Measurements from ENCODE around the gene CHRNA9. TPM values are rescaled to one million over a fixed set of nuclear protein-coding genes. Genes with fewer than 3 reads are reported as not detected.
"Not testable (repeated sequence)": the region's sequence is repeated elsewhere in the genome, so short reads cannot be mapped to it uniquely, and the experiment has no call there.

CHRNA9 gene
- total RNA-seq, 1 experiment from 2014 or later: 0.61 TPM

- in situ Hi-C loops (cut with HindIII; ENCODE audit: low sequenced_read_pairs): no loop called here
- no peak for DNase-seq (ENCODE audit: low spot score)
Measured at GRCh38 chr4:40372651-40373050, 37.5 kb downstream of the CHRNA9 start.

- in situ Hi-C loops (cut with HindIII; ENCODE audit: low sequenced_read_pairs): no loop called here
- no peak for DNase-seq (ENCODE audit: low spot score)
Measured at GRCh38 chr4:40373636-40374035, 38.5 kb downstream of the CHRNA9 start.

GRCh38 chr4:40375095-40375494 is 40.0 kb downstream of the CHRNA9 start:
- in situ Hi-C loops (cut with HindIII; ENCODE audit: low sequenced_read_pairs): no loop called here
- DNase-seq (ENCODE audit: low spot score): no peak

- in situ Hi-C loops (cut with HindIII; ENCODE audit: low sequenced_read_pairs): no loop called here
Measured at GRCh38 chr4:40375620-40376019, 40.5 kb downstream of the CHRNA9 start.

GRCh38 chr4:40377512-40378365 is 42.6 kb downstream of the CHRNA9 start:
- DNase-seq (ENCODE audit: low spot score): no peak
- in situ Hi-C loops (cut with HindIII; ENCODE audit: low sequenced_read_pairs): no loop called here

More at GRCh38 chr4:40375620-40376019, 40.5 kb downstream of the CHRNA9 start:
- no peak for DNase-seq (ENCODE audit: low spot score)

GRCh38 chr4:40378619-40379018 is 43.5 kb downstream of the CHRNA9 start:
- no peak for DNase-seq (ENCODE audit: low spot score)
- in situ Hi-C loops (cut with HindIII; ENCODE audit: low sequenced_read_pairs): no loop called here

- in situ Hi-C loops (cut with HindIII; ENCODE audit: low sequenced_read_pairs): no loop called here
Measured at GRCh38 chr4:40379248-40379647, 44.1 kb downstream of the CHRNA9 start.

GRCh38 chr4:40380647-40381046 is 45.5 kb downstream of the CHRNA9 start:
- in situ Hi-C loops (cut with HindIII; ENCODE audit: low sequenced_read_pairs): no loop called here
- DNase-seq (ENCODE audit: low spot score): no peak

More at GRCh38 chr4:40379248-40379647, 44.1 kb downstream of the CHRNA9 start:
- no peak for DNase-seq (ENCODE audit: low spot score)

- no peak for DNase-seq (ENCODE audit: low spot score)
- in situ Hi-C loops (cut with HindIII; ENCODE audit: low sequenced_read_pairs): no loop called here
Measured at GRCh38 chr4:40388239-40388638, 53.1 kb downstream of the CHRNA9 start.

- in situ Hi-C loops (cut with HindIII; ENCODE audit: low sequenced_read_pairs): no loop called here
- DNase-seq (ENCODE audit: low spot score): no peak
Measured at GRCh38 chr4:40389986-40390385, 54.9 kb downstream of the CHRNA9 start.

GRCh38 chr4:40392241-40392640 is 57.1 kb downstream of the CHRNA9 start:
- in situ Hi-C loops (cut with HindIII; ENCODE audit: low sequenced_read_pairs): not testable (repeated sequence)

GRCh38 chr4:40394236-40394635 is 59.1 kb downstream of the CHRNA9 start:
- DNase-seq (ENCODE audit: low spot score): no peak
- in situ Hi-C loops (cut with HindIII; ENCODE audit: low sequenced_read_pairs): no loop called here

More at GRCh38 chr4:40392241-40392640, 57.1 kb downstream of the CHRNA9 start:
- not testable (repeated sequence) for DNase-seq (ENCODE audit: low spot score)

- no peak for DNase-seq (ENCODE audit: low spot score)
- in situ Hi-C loops (cut with HindIII; ENCODE audit: low sequenced_read_pairs): no loop called here
Measured at GRCh38 chr4:40395166-40395900, 60.2 kb downstream of the CHRNA9 start.

GRCh38 chr4:40395908-40396793 is 61.0 kb downstream of the CHRNA9 start:
- no peak for DNase-seq (ENCODE audit: low spot score)

GRCh38 chr4:40399578-40399977 is 64.4 kb downstream of the CHRNA9 start:
- in situ Hi-C loops (cut with HindIII; ENCODE audit: low sequenced_read_pairs): no loop called here
- DNase-seq (ENCODE audit: low spot score): no peak

More at GRCh38 chr4:40395908-40396793, 61.0 kb downstream of the CHRNA9 start:
- in situ Hi-C loops (cut with HindIII; ENCODE audit: low sequenced_read_pairs): no loop called here

GRCh38 chr4:40401096-40401495 is 66.0 kb downstream of the CHRNA9 start:
- in situ Hi-C loops (cut with HindIII; ENCODE audit: low sequenced_read_pairs): no loop called here
- DNase-seq (ENCODE audit: low spot score): no peak

GRCh38 chr4:40401631-40402030 is 66.5 kb downstream of the CHRNA9 start:
- in situ Hi-C loops (cut with HindIII; ENCODE audit: low sequenced_read_pairs): no loop called here
- DNase-seq (ENCODE audit: low spot score): no peak

GRCh38 chr4:40402556-40402955 is 67.4 kb downstream of the CHRNA9 start:
- in situ Hi-C loops (cut with HindIII; ENCODE audit: low sequenced_read_pairs): no loop called here
- no peak for DNase-seq (ENCODE audit: low spot score)

GRCh38 chr4:40403081-40403480 is 67.9 kb downstream of the CHRNA9 start:
- no peak for DNase-seq (ENCODE audit: low spot score)
- in situ Hi-C loops (cut with HindIII; ENCODE audit: low sequenced_read_pairs): no loop called here

Measured in G401 (cell line).